ENCODE measurements around the gene SAG.

GRCh38 chr2:233373316-233373715, 65.7 kb downstream of the SAG start:
- TF ChIP-seq POLR2A (IDR thresholded peaks at IDR 0.05), result no peak
- TF ChIP-seq CTCF (IDR thresholded peaks at IDR 0.05), result no peak

Measured in lower leg skin (tissue), 3 donors.